ENCODE measurements around the gene CPLX4. TPM values are rescaled to one million over a fixed set of nuclear protein-coding genes. Genes with fewer than 3 reads are reported as not detected.

Gene CPLX4
- not detected for total RNA-seq
- under 1 TPM in 1 of 2 donors, not detected in 1; 0.01 TPM for polyA plus RNA-seq
- long read RNA-seq, donor 1 = 0 reads
- long read RNA-seq, donor 2 = 0 reads
- long read RNA-seq, donor 3 = 0 reads
- long read RNA-seq, donor 4 = 0 reads
- long read RNA-seq, donor 5 = 0 reads

GRCh38 chr18:59318460-59319050, at the start of gene CPLX4:
CPLX4 (minus strand) TSS chr18:59318649; CDS start chr18:59318462, 187 bp downstream.
- no peaks in the 10 kb centered on the region for H3K36me3 ChIP-seq (ENCODE audit: control insufficient read depth in 4 of 4, insufficient read depth in 4 of 4, low read length in 4 of 4)
- H3K27ac ChIP-seq (ENCODE audit: low read depth in 1 of 2, low read length in 1 of 2) = no peak within 1 kb of the TSS
- no peak within 1 kb of the TSS for H3K9ac ChIP-seq (ENCODE audit: insufficient read depth in 1 of 2, low read length in 2 of 2)
- ATAC-seq (ENCODE audit: insufficient read depth, low FRiP score) = no peak
- WGBS, 2 donors = 89 to 92% methylated on average over 4 of the region's 4 CpGs
- DNase-seq = no peak
- no peaks in the 10 kb centered on the region for H3K9me3 ChIP-seq (ENCODE audit: control insufficient read depth in 4 of 4, insufficient read depth in 3 of 4, low read length in 3 of 4)
- no peak within 1 kb of the TSS for H3K4me3 ChIP-seq
- H3K4me1 ChIP-seq (ENCODE audit: control insufficient read depth in 5 of 5, insufficient read depth in 5 of 5, low read length in 5 of 5) = no peaks in the 10 kb centered on the region
- no peaks in the 10 kb centered on the region for H3K27me3 ChIP-seq (ENCODE audit: control insufficient read depth in 3 of 3, insufficient read depth in 3 of 3, low read length in 2 of 3)
- no peak for TF ChIP-seq CTCF (IDR thresholded peaks at IDR 0.05; ENCODE audit: control extremely low read depth, extremely low read depth)

- DNase-seq = no peak
- ATAC-seq (ENCODE audit: insufficient read depth, low FRiP score) = no peak
- no peak for TF ChIP-seq CTCF (IDR thresholded peaks at IDR 0.05; ENCODE audit: control extremely low read depth, extremely low read depth)
- H3K27me3 ChIP-seq (ENCODE audit: control insufficient read depth in 3 of 3, insufficient read depth in 3 of 3, low read length in 2 of 3) = no peaks in the 10 kb centered on the region
- no peak overlapping the region for H3K4me3 ChIP-seq
- WGBS, 2 donors = 95 to 96% methylated on average over 3 of the region's 3 CpGs
- no peak overlapping the region for H3K9ac ChIP-seq (ENCODE audit: insufficient read depth in 1 of 2, low read length in 2 of 2)
- peaks cover 0 to 16% (median 8%) of the 10 kb centered on the region in 5 donors for H3K4me1 ChIP-seq (ENCODE audit: control insufficient read depth in 5 of 5, insufficient read depth in 5 of 5, low read length in 5 of 5)
- no peaks in the 10 kb centered on the region for H3K9me3 ChIP-seq (ENCODE audit: control insufficient read depth in 4 of 4, insufficient read depth in 3 of 4, low read length in 3 of 4)
- H3K36me3 ChIP-seq (ENCODE audit: control insufficient read depth in 4 of 4, insufficient read depth in 4 of 4, low read length in 4 of 4) = peaks cover 0 to 7% (median 0%) of the 10 kb centered on the region in 4 donors
- no peak overlapping the region for H3K27ac ChIP-seq (ENCODE audit: low read depth in 1 of 2, low read length in 1 of 2)
These were observed 41.9 kb upstream of the CPLX4 start for GRCh38 chr18:59360381-59360780.

- peak; percentile 4 for ATAC-seq (ENCODE audit: insufficient read depth, low FRiP score)
- 9 to 11% methylated on average over 4 of the region's 4 CpGs for WGBS, 2 donors
These were observed 41.1 kb upstream of the CPLX4 start for GRCh38 chr18:59359576-59359952.

More at GRCh38 chr18:59359576-59359952, 41.1 kb upstream of the CPLX4 start:
- no peaks in the 10 kb centered on the region for H3K9me3 ChIP-seq (ENCODE audit: control insufficient read depth in 4 of 4, insufficient read depth in 3 of 4, low read length in 3 of 4)
- H3K27ac ChIP-seq (ENCODE audit: low read depth in 1 of 2, low read length in 1 of 2) = peak overlapping the region in 1 of 2 donors; percentile 31
- peaks cover 0 to 14% (median 7%) of the 10 kb centered on the region in 4 donors for H3K36me3 ChIP-seq (ENCODE audit: control insufficient read depth in 4 of 4, insufficient read depth in 4 of 4, low read length in 4 of 4)
- DNase-seq = no peak
- peaks cover 0 to 16% (median 11%) of the 10 kb centered on the region in 5 donors for H3K4me1 ChIP-seq (ENCODE audit: control insufficient read depth in 5 of 5, insufficient read depth in 5 of 5, low read length in 5 of 5)
- TF ChIP-seq CTCF (IDR thresholded peaks at IDR 0.05; ENCODE audit: control extremely low read depth, extremely low read depth) = no peak
- H3K4me3 ChIP-seq = peak overlapping the region; percentile 68
- H3K9ac ChIP-seq (ENCODE audit: insufficient read depth in 1 of 2, low read length in 2 of 2) = peak overlapping the region in 1 of 2 donors; percentile 88
- H3K27me3 ChIP-seq (ENCODE audit: control insufficient read depth in 3 of 3, insufficient read depth in 3 of 3, low read length in 2 of 3) = no peaks in the 10 kb centered on the region
